ENCODE data around the gene MAGEA3.
"Not testable (repeated sequence)": the region's sequence is repeated elsewhere in the genome, so short reads cannot be mapped to it uniquely, and the experiment has no call there.

Gene MAGEA3

DNA sequence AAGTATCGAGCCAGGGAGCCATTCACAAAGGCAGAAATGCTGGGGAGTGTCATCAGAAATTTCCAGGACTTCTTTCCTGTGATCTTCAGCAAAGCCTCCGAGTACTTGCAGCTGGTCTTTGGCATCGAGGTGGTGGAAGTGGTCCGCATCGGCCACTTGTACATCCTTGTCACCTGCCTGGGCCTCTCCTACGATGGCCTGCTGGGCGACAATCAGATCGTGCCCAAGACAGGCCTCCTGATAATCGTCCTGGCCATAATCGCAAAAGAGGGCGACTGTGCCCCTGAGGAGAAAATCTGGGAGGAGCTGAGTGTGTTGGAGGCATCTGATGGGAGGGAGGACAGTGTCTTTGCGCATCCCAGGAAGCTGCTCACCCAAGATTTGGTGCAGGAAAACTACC, 37.9 kb downstream of the MAGEA3 start:
- not testable (repeated sequence) for DNase-seq

DNA sequence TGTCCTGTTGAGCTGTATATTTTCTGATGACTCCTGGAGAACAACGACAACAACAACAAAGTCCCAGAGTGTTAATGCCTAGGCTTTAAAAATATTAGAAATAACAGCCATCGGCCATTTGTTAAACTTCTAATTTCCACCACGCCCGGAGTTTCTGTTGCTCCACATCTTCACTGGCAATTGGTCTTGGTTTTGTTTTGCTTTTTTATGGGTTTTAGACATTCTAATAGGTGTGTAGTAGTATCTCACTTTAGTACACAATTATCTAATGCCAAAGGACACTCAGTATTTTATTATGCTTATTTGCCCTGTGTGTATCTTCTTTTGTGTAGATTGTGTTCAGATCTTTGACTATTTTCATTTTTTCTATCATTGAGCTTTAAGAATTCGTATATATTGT, 40.0 kb downstream of the MAGEA3 start:
- no peak for DNase-seq
